ENCODE data around the gene LIN7B.
A peak's percentile ranks its signal among the peaks of the same experiment; 100 is the strongest.

DNA sequence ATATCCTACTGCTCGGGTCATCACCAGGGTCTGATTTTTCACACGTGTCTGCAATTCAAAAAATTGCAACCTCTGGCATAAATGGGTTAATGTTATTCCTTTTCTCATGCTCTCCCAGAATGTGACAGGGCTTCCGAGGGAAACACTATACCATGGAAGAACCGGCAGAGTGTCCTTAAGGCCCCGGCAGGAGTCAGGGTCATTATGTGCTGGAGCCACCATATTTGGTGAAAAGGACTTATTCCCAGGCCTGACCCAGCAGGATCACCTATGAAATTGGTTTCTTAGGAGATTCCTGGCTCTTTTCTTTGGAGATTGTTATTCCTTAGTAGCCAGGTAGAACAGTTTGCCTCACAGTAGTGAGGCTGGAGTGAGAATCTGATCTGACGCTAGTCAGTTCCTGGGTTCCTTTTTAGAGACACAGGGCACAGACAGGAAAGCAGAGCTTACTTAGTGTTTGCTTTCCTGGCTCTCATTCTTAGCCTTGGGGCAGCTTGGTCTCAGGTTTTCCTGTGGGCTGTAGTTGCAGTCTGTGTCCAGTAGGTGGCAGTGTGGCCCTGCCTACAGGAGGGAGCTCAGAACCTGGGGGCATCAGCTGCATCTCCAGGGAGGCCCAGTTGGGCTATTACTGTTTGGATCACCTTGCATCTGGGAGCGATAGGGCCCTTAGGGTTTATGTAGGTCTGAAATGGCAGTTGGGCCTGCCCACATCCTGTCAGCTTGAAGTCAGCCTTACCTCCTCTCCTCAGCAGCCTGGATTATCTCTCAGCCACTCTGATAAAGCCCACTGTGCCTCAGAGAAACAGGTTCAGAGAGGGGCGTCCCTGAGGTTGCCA lies 16.5 kb upstream of the LIN7B start:
- TF ChIP-seq HLTF (IDR thresholded peaks at IDR 0.05) (no peak), TAL1 (IDR thresholded peaks at IDR 0.05) (no peak), ZC3H8 (IDR thresholded peaks at IDR 0.05) (no peak), HDAC8 (tag; IDR thresholded peaks at IDR 0.05) (no peak), MAFK (IDR thresholded peaks at IDR 0.05; ENCODE audit: low read length) (no peak), PHB2 (IDR thresholded peaks at IDR 0.05; ENCODE audit: low read depth) (no peak)
- TF ChIP-seq, protein P1, sequence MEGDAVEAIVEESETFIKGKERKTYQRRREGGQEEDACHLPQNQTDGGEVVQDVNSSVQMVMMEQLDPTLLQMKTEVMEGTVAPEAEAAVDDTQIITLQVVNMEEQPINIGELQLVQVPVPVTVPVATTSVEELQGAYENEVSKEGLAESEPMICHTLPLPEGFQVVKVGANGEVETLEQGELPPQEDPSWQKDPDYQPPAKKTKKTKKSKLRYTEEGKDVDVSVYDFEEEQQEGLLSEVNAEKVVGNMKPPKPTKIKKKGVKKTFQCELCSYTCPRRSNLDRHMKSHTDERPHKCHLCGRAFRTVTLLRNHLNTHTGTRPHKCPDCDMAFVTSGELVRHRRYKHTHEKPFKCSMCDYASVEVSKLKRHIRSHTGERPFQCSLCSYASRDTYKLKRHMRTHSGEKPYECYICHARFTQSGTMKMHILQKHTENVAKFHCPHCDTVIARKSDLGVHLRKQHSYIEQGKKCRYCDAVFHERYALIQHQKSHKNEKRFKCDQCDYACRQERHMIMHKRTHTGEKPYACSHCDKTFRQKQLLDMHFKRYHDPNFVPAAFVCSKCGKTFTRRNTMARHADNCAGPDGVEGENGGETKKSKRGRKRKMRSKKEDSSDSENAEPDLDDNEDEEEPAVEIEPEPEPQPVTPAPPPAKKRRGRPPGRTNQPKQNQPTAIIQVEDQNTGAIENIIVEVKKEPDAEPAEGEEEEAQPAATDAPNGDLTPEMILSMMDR (IDR thresholded peaks at IDR 0.05 in 2 of 3, conservative IDR thresholded peaks at IDR 0.05 in 1 of 3; ENCODE audit: insufficient read depth in 2 of 3, low read depth in 1 of 3, low read length in 3 of 3): peak; percentile 92 to 98 (median 93)
